Adrenal gland (tissue), 5 donors: ENCODE results near the gene LYRM4.

Experiments
- CTCF ChIP-seq, 6 experiments: fragments of 450-650 bp in 4 of 6; fragments of 200-600 bp in 2 of 6; sonication (generic) in 1 of 6; IDR thresholded peaks; 1 replicate in 5 of 6; 2 replicates in 1 of 6; pipeline versions ENCODE4 v1.5.1 to v1.8.0; 2016 to 2021; ENCODE audit warnings: antibody characterized with exemption in 6 of 6, mild to moderate bottlenecking in 2 of 6, moderate library complexity in 1 of 6
- POLR2A ChIP-seq, 2 donors: fragments of 450-650 bp; IDR thresholded peaks; one replicate each; pipeline ENCODE4 v1.6.1; 2017; ENCODE audit warnings: antibody characterized with exemption in 2 of 2, mild to moderate bottlenecking in 2 of 2, moderate library complexity in 1 of 2
- donor health status: DM: no; HTN: no; CAD: no.

DNA sequence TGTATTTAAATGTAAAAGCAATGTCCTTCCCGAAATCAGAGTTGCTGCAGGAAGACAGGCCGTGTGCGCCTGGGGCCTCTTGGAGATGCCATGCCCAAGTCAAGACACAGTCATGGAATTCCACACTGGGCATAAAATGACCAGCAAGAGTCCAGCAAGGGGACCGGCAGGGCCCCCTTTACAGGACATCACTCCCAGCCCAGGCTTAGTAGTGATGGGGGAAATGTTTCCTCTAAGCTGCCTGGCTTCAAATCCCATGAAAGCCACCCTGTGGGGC, 177.5 kb downstream of the LYRM4 start:
- TF ChIP-seq POLR2A (IDR thresholded peaks at IDR 0.05), result no peak
- TF ChIP-seq CTCF (IDR thresholded peaks at IDR 0.05), result no peak
